ENCODE measurements around the gene HID1.
"Not testable (repeated sequence)": the region's sequence is repeated elsewhere in the genome, so short reads cannot be mapped to it uniquely, and the experiment has no call there.

The HID1 gene, protein sequence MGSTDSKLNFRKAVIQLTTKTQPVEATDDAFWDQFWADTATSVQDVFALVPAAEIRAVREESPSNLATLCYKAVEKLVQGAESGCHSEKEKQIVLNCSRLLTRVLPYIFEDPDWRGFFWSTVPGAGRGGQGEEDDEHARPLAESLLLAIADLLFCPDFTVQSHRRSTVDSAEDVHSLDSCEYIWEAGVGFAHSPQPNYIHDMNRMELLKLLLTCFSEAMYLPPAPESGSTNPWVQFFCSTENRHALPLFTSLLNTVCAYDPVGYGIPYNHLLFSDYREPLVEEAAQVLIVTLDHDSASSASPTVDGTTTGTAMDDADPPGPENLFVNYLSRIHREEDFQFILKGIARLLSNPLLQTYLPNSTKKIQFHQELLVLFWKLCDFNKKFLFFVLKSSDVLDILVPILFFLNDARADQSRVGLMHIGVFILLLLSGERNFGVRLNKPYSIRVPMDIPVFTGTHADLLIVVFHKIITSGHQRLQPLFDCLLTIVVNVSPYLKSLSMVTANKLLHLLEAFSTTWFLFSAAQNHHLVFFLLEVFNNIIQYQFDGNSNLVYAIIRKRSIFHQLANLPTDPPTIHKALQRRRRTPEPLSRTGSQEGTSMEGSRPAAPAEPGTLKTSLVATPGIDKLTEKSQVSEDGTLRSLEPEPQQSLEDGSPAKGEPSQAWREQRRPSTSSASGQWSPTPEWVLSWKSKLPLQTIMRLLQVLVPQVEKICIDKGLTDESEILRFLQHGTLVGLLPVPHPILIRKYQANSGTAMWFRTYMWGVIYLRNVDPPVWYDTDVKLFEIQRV

DNA sequence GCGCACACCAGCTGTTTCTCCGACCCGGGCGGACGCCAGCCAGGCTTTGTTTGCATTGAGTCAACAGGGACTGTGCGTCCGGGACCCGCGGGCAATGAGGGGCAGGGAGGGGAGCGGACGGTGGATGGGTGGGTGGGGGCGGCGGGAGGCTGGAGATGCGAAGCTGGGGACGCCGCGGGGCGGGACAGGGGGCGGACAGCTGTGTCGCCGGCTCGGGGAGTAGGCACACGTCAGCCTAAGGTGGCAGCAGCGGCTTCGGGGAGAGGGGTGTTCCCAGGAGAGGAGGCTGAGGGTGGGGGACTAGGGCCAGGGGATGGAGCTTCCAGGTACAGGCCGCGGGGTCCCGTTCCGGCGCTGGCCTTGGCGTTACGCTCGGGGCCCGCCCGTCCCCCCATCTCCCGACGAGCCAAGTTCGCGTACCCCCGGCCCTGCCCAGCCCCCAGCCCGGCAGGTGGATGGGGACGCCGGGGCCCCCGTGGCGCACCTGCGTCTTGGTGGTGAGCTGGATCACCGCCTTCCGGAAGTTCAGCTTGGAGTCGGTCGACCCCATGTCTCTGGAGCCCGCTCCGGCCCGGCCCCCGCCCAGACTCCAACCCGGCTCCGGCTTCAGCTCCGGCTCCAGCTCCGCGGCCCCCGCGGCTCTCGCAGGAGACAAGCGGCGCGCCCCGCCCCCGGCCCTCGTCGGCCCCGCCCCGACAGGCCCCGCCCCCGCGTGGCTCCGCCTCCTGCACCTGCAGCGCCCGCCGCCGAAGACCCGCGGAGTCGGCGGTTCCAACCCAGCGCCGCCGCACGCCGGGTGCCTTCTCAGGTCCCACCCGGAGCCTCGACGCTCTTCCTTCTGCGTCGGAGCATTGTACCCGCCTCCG is at the start of gene HID1:
Gene HID1 (minus strand): TSS at position 653 of the 866 bp plus-strand sequence. CDS start 103 bp downstream, at position 550.
- in situ Hi-C loops (cut with MboI; ENCODE audit: low sequenced_read_pairs), result no loop called here

GRCh38 chr17:75020331-75021110 is 48.0 kb upstream of the HID1 start:
- in situ Hi-C loops (cut with MboI; ENCODE audit: low sequenced_read_pairs), result no loop called here

DNA sequence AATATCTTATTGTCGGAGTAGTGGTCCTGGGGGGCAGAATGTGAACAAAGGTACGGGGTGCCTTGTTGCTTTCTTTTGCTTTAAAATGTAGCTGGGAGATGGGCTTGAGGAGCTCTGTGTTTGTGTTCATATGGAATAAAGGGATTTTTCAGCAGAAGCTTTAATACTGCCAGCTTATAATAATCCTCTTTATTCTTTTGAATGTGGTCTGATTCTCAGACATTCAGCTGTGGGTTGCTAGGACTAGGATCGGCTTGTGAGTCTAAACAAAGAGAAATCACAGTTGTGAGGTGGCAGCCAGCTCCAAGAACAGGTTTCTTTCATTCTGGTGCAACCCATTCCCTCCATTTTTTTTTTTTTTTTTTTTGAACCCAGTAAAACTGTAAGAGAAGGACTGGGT is 47.2 kb upstream of the HID1 start:
- in situ Hi-C loops (cut with MboI; ENCODE audit: low sequenced_read_pairs), result no loop called here

DNA sequence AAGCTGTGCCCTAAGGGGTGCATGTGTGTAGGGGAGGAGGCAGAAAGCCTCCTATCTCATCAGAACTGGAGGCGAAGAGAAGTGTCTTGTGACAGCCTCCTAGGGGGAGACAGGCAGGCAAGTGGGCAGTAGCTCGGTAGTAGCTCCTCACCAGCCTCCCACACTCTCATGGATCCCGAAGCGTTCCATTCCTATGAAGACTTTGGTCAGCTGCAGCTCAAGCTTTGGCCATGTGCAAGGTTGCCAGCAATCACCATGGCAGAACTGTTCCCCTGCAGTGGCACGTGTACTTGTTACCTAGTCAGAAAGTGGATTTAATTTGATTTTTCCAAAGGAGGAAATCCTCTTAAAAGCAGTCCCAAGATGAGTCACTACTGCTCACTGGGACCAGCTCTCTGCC is 46.6 kb upstream of the HID1 start:
- in situ Hi-C loops (cut with MboI; ENCODE audit: low sequenced_read_pairs), result no loop called here

- in situ Hi-C loops (cut with MboI; ENCODE audit: low sequenced_read_pairs), result no loop called here
These were observed 40.6 kb upstream of the HID1 start for GRCh38 chr17:75013092-75013559.

- in situ Hi-C loops (cut with MboI; ENCODE audit: low sequenced_read_pairs), result no loop called here
These were observed 40.0 kb upstream of the HID1 start, which contains the start of gene MRPL58 for GRCh38 chr17:75012346-75013091. MRPL58 (plus strand) TSS chr17:75012670; CDS start chr17:75012687, 17 bp downstream.

- in situ Hi-C loops (cut with MboI; ENCODE audit: low sequenced_read_pairs), result no loop called here
These were observed 39.5 kb upstream of the HID1 start for GRCh38 chr17:75012096-75012345.

- in situ Hi-C loops (cut with MboI; ENCODE audit: low sequenced_read_pairs), result no loop called here
These were observed 39.0 kb upstream of the HID1 start for GRCh38 chr17:75011401-75012095.

DNA sequence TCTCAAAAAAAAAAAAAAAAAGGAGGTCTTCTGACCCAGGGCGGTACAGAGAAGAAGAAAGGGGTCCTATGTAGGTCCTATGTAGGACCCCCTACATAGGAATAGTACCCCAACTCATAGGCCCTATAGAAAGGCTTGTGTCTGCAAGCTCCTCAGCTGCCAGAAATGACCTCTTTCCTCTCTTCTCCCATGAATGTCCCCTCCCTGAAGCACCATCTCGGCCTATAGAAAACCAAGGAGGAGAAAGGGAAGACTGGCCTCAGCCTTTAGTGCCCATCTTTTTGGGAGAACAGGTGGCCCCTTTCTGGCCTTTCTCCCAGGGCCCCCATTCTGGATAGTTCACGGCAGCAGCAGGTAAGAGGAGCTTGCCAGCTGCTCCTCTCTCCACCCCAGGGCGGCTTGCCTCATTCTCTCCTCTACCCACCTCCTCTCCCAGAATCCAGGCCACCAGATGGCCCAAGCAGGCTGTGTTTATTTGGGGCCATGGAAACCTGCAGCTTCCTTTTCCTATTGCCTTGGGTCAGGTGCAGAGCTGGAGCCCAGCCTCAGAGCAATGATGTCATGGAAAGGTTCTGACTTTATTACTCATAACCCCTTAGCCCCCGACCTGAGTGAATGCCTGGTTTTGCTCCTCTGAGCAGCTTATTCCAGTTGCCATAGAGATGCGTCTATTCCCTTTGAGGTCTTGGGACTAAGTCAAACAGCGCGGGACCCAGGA is 38.3 kb upstream of the HID1 start:
- in situ Hi-C loops (cut with MboI; ENCODE audit: low sequenced_read_pairs), result no loop called here

DNA sequence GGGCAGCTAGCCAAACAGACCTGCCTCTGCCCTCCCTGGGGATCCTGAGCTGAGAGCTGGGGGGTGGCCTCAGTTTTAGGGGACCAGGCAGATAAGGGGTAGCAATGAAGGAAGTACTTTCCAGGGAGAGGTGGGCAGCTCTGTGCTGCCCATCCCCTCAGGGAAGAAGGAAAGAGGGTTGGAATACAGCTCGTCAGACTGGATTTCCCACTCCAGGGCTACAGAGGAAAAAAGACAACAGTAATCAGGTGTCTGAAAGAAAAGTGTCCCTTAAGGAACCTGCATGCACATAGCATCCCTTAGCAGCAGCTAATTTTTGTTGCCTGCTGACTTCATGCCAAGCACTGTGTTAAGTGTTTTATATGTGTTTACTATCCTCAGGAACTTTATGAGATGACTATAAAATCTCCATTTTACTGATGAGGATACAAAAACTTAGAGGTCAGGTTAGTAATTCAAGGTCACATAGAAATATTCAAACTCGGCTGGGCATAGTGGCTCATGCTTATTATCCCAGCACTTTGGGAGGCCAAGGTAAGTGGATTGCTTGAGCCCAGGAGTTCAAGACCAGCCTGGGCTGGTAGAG is 36.7 kb upstream of the HID1 start:
- in situ Hi-C loops (cut with MboI; ENCODE audit: low sequenced_read_pairs), result no loop called here

DNA sequence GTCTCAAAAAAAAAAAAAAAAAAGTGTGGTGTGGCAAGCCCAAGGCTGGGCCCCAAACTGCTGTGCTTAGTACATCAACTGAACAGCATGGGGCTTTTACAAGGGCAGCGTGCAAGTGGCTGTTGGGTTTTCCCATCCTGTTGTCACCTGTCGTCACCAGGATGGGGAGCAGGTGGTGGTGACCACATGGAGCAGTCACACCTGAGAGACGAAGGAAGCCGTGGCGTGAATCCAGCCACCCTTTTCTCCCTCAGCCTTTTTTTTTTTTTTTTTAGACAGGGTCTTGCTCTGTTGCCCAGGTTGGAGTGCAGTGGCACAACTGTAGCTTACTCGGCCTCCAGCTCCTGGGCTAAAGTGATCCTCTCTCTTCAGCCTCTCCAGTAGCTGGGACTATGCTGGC is 35.8 kb upstream of the HID1 start:
- in situ Hi-C loops (cut with MboI; ENCODE audit: low sequenced_read_pairs), result no loop called here

GRCh38 chr17:75006653-75007052 is 34.1 kb upstream of the HID1 start:
- in situ Hi-C loops (cut with MboI; ENCODE audit: low sequenced_read_pairs), result no loop called here

DNA sequence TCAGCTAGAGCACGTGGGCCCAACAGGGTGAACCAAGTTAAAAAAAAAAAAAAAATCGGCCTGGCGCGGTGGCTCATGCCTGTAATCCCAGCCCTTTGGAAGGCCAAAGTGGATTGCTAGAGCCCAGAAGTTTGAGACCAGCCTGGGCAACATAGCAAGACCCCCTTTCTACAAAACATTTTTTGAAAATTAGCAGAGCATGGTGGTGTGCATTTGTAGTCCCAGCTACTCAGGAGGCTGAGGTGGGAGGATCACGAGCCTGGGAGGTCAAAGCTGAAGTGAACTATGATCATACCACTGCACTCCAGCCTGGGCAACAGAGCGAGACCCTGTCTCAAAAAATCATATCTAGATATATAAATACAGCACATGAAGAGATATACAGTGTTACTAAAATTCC is 33.5 kb upstream of the HID1 start:
- in situ Hi-C loops (cut with MboI; ENCODE audit: low sequenced_read_pairs), result not testable (repeated sequence)

DNA sequence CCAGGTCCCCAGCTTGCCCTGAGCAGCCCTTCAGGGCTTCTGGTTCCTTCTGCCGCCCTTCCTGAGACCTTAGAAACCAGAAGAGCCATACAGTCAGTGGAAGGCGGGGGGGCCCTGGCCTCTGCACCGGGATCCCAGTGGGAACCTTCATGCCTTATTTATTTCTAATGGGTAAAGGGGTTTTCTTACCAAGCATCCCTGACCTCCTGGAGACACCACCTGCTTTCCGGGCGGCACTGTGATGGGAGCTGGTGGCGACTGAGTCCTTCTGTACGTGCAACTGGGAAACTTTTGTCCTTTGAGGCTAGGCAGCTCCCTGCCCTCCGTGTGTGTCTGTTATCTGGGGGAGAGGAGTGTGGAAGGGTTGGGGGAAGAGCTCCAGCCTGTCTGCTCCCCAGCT is 32.7 kb upstream of the HID1 start:
- in situ Hi-C loops (cut with MboI; ENCODE audit: low sequenced_read_pairs), result no loop called here

GRCh38 chr17:75004371-75004770 is 31.8 kb upstream of the HID1 start:
- in situ Hi-C loops (cut with MboI; ENCODE audit: low sequenced_read_pairs), result no loop called here

- in situ Hi-C loops (cut with MboI; ENCODE audit: low sequenced_read_pairs), result no loop called here
These were observed 31.4 kb upstream of the HID1 start for GRCh38 chr17:75003957-75004355.

DNA sequence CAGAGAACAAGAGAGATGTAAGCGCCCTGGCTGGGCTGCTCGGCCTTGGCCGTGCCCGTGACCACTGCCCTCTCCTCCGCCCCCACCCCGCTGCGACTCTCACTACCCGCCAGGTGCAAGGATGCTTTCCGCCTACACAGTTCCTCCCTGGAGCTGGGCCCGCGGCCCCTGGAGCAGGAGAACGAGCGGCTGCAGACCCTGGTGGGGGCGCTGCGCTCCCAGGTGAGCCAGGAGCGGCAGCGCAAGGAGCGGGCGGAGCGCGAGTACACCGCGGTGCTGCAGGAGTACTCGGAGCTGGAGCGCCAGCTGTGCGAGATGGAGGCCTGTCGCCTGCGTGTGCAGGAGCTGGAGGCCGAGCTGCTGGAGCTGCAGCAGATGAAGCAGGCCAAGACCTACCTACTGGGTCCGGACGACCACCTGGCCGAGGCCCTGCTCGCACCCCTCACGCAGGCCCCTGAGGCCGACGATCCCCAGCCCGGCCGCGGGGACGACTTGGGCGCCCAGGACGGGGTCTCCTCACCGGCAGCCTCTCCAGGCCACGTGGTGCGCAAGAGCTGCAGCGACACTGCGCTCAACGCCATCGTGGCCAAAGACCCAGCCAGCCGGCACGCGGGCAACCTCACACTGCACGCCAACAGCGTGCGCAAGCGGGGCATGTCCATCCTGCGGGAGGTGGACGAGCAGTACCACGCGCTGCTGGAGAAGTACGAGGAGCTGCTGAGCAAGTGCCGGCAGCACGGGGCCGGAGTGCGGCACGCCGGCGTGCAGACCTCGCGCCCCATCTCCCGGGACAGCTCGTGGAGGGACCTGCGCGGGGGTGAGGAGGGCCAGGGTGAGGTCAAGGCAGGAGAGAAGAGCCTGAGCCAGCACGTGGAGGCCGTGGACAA is 30.8 kb upstream of the HID1 start:
- in situ Hi-C loops (cut with MboI; ENCODE audit: low sequenced_read_pairs), result no loop called here
